Epithelial cell of proximal tubule (primary cell): ENCODE data around the gene PRPH. TPM values are rescaled to one million over a fixed set of nuclear protein-coding genes. Genes with fewer than 3 reads are reported as not detected.
"Not testable (repeated sequence)": the region's sequence is repeated elsewhere in the genome, so short reads cannot be mapped to it uniquely, and the experiment has no call there.

Experiments used
- DNase-seq: peaks from one replicate; pipeline ENCODE4 v3.0.0-alpha.2; 2011; ENCODE audit warnings: low read depth
- H3K4me3 ChIP-seq: 2 replicates; pipeline ENCODE4 v1.5.1; 2011; ENCODE audit warnings: low read depth, mild to moderate bottlenecking, low read length
- total RNA-seq: library from RNA; depleted of rRNA; stranded (reverse); fragments of >200 nt; gene quantifications from 2 replicates; pipeline ENCODE4 v1.2.3, GENCODE V29; 2015
- TF ChIP-seq, protein P1 (sequence below): conservative IDR thresholded peaks from 2 replicates; pipeline ENCODE4 v1.5.1; 2012; ENCODE audit warnings: low read depth, mild to moderate bottlenecking, low read length

Gene PRPH
- total RNA-seq, 1 donor from 2014 or later = not detected

GRCh38 chr12:49314811-49315210 lies 19.9 kb downstream of the PRPH start:
- no peak overlapping the region for H3K4me3 ChIP-seq
- DNase-seq = no peak
- TF ChIP-seq, protein P1, sequence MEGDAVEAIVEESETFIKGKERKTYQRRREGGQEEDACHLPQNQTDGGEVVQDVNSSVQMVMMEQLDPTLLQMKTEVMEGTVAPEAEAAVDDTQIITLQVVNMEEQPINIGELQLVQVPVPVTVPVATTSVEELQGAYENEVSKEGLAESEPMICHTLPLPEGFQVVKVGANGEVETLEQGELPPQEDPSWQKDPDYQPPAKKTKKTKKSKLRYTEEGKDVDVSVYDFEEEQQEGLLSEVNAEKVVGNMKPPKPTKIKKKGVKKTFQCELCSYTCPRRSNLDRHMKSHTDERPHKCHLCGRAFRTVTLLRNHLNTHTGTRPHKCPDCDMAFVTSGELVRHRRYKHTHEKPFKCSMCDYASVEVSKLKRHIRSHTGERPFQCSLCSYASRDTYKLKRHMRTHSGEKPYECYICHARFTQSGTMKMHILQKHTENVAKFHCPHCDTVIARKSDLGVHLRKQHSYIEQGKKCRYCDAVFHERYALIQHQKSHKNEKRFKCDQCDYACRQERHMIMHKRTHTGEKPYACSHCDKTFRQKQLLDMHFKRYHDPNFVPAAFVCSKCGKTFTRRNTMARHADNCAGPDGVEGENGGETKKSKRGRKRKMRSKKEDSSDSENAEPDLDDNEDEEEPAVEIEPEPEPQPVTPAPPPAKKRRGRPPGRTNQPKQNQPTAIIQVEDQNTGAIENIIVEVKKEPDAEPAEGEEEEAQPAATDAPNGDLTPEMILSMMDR = no peak

GRCh38 chr12:49317118-49317517 lies 22.2 kb downstream of the PRPH start:
- H3K4me3 ChIP-seq, DNase-seq: not testable (repeated sequence)

- DNase-seq, H3K4me3 ChIP-seq: not testable (repeated sequence)
Observed at GRCh38 chr12:49320411-49321103, 25.6 kb downstream of the PRPH start.

DNA sequence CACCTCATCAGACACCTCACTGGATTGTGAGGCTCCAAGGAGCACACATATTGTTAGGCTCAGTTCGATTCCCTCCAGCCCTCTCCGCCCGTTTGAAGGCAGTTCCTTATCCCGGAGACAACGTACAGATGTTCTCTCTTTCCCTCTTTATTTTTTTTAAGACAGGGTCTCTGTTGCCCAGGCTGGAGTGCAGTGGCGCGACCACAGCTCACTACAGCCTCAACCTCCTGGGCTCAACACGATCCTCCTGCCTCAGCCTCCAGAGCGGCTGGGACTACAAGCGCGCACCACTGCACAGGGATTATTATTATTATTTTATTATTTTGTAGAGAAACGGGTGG lies 27.4 kb downstream of the PRPH start:
- H3K4me3 ChIP-seq = peak overlapping the region; percentile 87
- TF ChIP-seq, protein P1 = no peak
- no peak for DNase-seq

GRCh38 chr12:49322708-49323523 lies 28.0 kb downstream of the PRPH start, which contains the start of gene TROAP:
TSS of gene TROAP (plus strand) at chr12:49323255. CDS start at chr12:49323609, 354 bp downstream.
- H3K4me3 ChIP-seq = peak within 1 kb of the TSS; percentile 87
- peak; percentile 86 for DNase-seq
- TF ChIP-seq, protein P1 = no peak

GRCh38 chr12:49323524-49324097 lies 28.7 kb downstream of the PRPH start:
- H3K4me3 ChIP-seq = peak overlapping the region; percentile 87
- TF ChIP-seq, protein P1 = no peak
- no peak for DNase-seq

DNA sequence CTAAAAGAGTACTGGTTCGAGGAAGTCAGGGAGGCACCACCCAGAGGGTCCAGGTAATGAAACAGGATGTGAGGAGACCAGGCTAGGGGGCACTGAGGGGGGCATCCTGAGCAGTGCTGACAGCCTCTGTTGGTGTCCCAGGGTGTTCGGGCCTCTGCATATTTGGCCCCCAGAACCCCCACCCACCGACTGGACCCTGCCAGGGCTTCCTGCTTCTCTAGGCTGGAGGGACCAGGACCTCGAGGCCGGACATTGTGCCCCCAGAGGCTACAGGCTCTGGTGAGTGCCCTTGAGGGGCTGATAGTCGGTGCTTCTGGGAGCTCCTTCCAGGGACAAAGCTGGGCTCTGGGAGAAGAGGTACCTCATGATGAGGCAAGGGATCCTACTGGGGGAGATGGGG lies 30.7 kb downstream of the PRPH start:
- TF ChIP-seq, protein P1 = no peak
- DNase-seq = no peak
- H3K4me3 ChIP-seq = no peak overlapping the region

- H3K4me3 ChIP-seq = no peak overlapping the region
- DNase-seq = no peak
- TF ChIP-seq, protein P1 = no peak
Observed at GRCh38 chr12:49327368-49327767, 32.4 kb downstream of the PRPH start.
